Epithelial cell of prostate (primary cell): Measurements from ENCODE around the gene MBIP.
A peak's percentile ranks its signal among the peaks of the same experiment; 100 is the strongest.
"Not testable (repeated sequence)": the region's sequence is repeated elsewhere in the genome, so short reads cannot be mapped to it uniquely, and the experiment has no call there.

ENCODE experiments used
- DNase-seq: peaks from one replicate; pipeline ENCODE4 v3.0.0-alpha.2; 2011; ENCODE audit warnings: low read depth, low spot score
- H3K27ac ChIP-seq: fragments of 450-650 bp; 2 replicates; pipeline ENCODE4 v1.5.1; 2017; ENCODE audit warnings: mild to moderate bottlenecking

Gene MBIP, protein sequence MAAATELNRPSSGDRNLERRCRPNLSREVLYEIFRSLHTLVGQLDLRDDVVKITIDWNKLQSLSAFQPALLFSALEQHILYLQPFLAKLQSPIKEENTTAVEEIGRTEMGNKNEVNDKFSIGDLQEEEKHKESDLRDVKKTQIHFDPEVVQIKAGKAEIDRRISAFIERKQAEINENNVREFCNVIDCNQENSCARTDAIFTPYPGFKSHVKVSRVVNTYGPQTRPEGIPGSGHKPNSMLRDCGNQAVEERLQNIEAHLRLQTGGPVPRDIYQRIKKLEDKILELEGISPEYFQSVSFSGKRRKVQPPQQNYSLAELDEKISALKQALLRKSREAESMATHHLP

GRCh38 chr14:36320200-36320896 is at the start of gene MBIP:
Gene MBIP (minus strand): TSS chr14:36320637. CDS start chr14:36320588, 49 bp downstream.
- peak; percentile 81 for DNase-seq
- peak within 1 kb of the TSS; percentile 64 for H3K27ac ChIP-seq

DNA sequence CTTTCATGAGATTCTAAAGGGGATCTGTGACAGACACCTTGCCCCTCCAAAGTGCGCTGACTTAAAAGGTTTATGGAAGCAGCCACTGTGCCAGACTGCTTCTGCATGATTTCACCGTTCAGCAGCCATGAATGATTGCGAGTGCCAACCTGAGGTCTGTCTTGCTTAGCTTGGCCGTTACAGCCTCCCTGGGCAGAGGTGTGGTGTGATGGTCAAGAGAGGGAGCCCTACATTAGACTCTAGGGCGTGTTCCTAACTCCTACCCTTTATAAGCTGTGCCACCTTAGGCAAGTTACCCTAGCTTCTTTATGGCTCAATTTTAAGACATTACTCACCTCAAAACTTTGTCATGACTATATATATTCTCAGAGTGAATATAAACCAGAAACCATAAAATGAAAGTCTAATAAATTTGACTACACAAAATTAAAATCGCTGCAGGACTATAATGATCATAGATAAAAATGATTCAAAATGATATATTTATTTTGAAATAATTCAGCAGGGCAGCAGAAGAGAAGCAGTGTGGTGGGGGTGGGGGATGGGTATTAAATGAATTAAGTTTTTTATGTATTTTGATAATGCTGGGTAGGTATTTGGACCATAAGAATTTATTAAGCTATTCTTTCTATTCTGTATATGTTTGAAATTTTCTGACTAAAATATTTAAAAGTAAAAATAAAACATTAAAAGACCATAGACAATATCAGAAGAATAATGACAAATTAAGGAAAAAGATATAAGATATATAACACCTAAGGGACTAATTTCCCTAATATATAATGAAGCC is 47.7 kb upstream of the MBIP start:
- no peak for DNase-seq
- H3K27ac ChIP-seq: no peak overlapping the region

DNA sequence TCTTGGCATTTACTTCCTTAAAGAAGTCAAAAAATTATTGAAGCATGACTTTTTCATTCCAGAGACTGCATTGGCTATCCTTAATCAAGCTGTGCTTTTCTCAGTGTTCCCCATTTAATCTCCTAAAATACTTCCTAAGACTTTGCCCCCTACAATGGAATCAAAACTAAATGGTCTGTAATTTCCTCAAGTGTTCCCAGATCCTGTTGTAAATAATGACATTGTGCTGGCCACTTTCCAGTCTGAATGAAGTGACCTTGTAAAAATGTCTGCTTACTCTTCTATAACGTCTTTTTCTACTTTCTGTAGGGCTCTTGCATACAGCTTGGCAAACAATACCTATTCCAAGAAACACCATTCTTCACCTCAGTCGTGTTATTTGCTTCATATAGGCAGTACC is 45.3 kb upstream of the MBIP start:
- DNase-seq: no peak
- H3K27ac ChIP-seq: no peak overlapping the region

GRCh38 chr14:36363704-36364103 is 43.3 kb upstream of the MBIP start:
- no peak for DNase-seq
- no peak overlapping the region for H3K27ac ChIP-seq

- no peak overlapping the region for H3K27ac ChIP-seq
- DNase-seq: no peak
Measured at GRCh38 chr14:36362648-36363047, 42.2 kb upstream of the MBIP start.

- no peak for DNase-seq
- no peak overlapping the region for H3K27ac ChIP-seq
Measured at GRCh38 chr14:36361210-36361853, 40.9 kb upstream of the MBIP start.

GRCh38 chr14:36356862-36357261 is 36.4 kb upstream of the MBIP start:
- H3K27ac ChIP-seq: no peak overlapping the region
- DNase-seq: no peak

GRCh38 chr14:36346052-36346451 is 25.6 kb upstream of the MBIP start:
- H3K27ac ChIP-seq: no peak overlapping the region
- no peak for DNase-seq

- H3K27ac ChIP-seq: no peak overlapping the region
- DNase-seq: no peak
Measured at GRCh38 chr14:36344211-36344610, 23.8 kb upstream of the MBIP start.

GRCh38 chr14:36341811-36342210 is 21.4 kb upstream of the MBIP start:
- not testable (repeated sequence) for DNase-seq

GRCh38 chr14:36340276-36340890 is 19.9 kb upstream of the MBIP start:
- no peak for DNase-seq
- H3K27ac ChIP-seq: no peak overlapping the region

More at GRCh38 chr14:36341811-36342210, 21.4 kb upstream of the MBIP start:
- not testable (repeated sequence) for H3K27ac ChIP-seq

GRCh38 chr14:36339816-36340215 is 19.4 kb upstream of the MBIP start:
- DNase-seq: no peak
- H3K27ac ChIP-seq: no peak overlapping the region

- no peak for DNase-seq
- H3K27ac ChIP-seq: no peak overlapping the region
Measured at GRCh38 chr14:36333119-36333518, 12.7 kb upstream of the MBIP start.

DNA sequence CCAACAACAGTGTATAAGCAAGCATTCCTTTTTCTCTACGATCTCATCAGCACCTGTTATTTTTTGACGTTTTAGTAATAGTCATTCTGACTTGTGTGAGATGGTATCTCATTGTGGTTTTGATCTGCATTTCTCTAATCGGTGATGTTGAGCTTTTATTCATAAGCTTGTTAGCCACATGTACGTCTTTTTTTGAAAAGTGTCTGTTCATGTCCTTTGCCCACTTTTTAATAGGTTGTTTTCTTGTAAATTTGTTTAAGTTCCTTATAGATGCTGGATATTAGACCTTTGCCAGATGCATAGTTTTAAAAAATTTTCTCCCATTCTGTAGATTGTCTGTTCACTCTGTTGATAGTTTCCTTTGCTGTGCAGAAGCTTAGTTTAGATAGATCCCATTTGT is 7.1 kb upstream of the MBIP start:
- DNase-seq: not testable (repeated sequence)

DNA sequence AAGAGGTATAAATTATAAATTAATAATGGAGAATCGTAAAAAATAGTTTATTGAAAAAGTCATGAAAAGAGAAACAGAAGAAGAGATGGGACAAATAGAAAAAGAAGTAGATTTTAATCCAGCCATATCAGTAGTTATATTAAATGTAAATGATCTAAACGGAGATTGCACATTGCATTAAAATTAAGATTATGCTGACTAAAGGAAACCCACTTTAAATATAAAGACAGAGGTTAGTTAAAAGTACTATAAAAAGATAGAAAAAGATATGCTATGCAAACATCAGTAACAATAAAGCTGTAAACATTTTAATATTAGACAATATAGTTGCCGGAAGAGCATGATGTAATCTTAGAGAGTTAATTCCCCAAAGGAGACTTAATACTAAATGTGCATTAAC is 5.4 kb upstream of the MBIP start:
- no peak for DNase-seq
- no peak overlapping the region for H3K27ac ChIP-seq

More for the DNA sequence above, 7.1 kb upstream of the MBIP start:
- not testable (repeated sequence) for H3K27ac ChIP-seq

GRCh38 chr14:36324897-36325296 is 4.5 kb upstream of the MBIP start:
- no peak for DNase-seq
- H3K27ac ChIP-seq: no peak overlapping the region

GRCh38 chr14:36320897-36321381 is 502 bp upstream of the MBIP start:
- no peak overlapping the region for H3K27ac ChIP-seq
- DNase-seq: no peak

- no peak for DNase-seq
- peak overlapping the region; percentile 64 for H3K27ac ChIP-seq
Measured at GRCh38 chr14:36319899-36320199, 588 bp downstream of the MBIP start.

DNA sequence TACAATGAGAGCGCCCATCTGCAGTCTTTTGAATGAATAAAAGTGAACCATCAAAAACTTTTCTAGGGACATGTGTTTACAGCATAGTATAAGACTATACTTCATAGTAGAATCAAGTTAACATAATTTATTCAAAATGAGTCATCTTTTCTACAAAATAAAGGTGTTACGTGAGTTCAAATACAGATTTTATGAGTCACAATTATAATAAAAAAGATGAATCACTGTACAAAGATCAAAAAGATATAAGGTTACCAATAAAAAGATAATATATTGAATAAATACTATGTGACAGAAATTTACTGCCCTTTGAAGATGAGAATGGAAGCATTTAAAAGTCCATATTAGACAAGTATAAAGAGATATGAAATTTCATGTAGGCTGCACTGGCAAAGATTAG is 2.8 kb downstream of the MBIP start:
- peak; percentile 10 for DNase-seq
- no peak overlapping the region for H3K27ac ChIP-seq

DNA sequence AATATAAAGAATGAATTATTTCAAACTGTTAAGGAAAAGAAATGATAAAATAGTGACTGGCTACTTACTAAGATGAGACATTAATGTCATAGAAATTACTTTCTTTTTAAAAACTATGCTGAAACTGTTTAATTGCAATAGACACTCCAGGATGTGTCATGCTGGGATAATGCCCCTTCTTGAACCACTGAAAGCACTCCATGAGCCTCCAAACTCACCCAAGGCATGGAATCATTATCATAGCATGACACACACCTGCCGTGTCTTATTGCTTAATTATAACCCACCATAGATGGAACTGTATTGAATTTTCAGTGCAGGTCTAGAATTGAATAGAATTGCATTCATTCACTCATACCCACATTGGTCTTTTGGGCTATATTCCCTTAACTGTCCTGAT is 4.3 kb downstream of the MBIP start:
- H3K27ac ChIP-seq: no peak overlapping the region
- DNase-seq: no peak
